Medulla oblongata (tissue), 1 donor: ENCODE data around the gene AP3D1.
A peak's percentile ranks its signal among the peaks of the same experiment; 100 is the strongest.
"Not testable (repeated sequence)": the region's sequence is repeated elsewhere in the genome, so short reads cannot be mapped to it uniquely, and the experiment has no call there.

Experiments used
- DNase-seq: peaks from one replicate; pipeline ENCODE4 v3.0.0-alpha.2; 2015; ENCODE audit errors: extremely low spot score

Gene AP3D1

GRCh38 chr19:2110822-2111221 lies 40.5 kb downstream of the AP3D1 start:
- no peak for DNase-seq

GRCh38 chr19:2109046-2109864 lies 42.1 kb downstream of the AP3D1 start:
- no peak for DNase-seq

- no peak for DNase-seq
These were observed 42.9 kb downstream of the AP3D1 start for GRCh38 chr19:2108251-2109016.

GRCh38 chr19:2103045-2103707 lies 48.2 kb downstream of the AP3D1 start:
- DNase-seq, result no peak

GRCh38 chr19:2101417-2102335 lies 49.7 kb downstream of the AP3D1 start:
- DNase-seq, result peak; percentile 76

- DNase-seq, result no peak
These were observed 50.7 kb downstream of the AP3D1 start for GRCh38 chr19:2100719-2101061.

GRCh38 chr19:2099937-2100718 lies 51.2 kb downstream of the AP3D1 start:
- no peak for DNase-seq

- no peak for DNase-seq
These were observed 52.3 kb downstream of the AP3D1 start for GRCh38 chr19:2099054-2099501.

- DNase-seq, result no peak
These were observed 53.5 kb downstream of the AP3D1 start for GRCh38 chr19:2097886-2098327.

GRCh38 chr19:2097203-2097885 lies 54.0 kb downstream of the AP3D1 start:
- no peak for DNase-seq

GRCh38 chr19:2096480-2097202 lies 54.7 kb downstream of the AP3D1 start, which contains the start of gene IZUMO4:
IZUMO4 (plus strand) TSS chr19:2096915; CDS start chr19:2096946, 31 bp downstream.
- peak; percentile 98 for DNase-seq

- DNase-seq, result no peak
These were observed 55.3 kb downstream of the AP3D1 start, which contains the start of gene MOB3A for GRCh38 chr19:2096034-2096479. MOB3A (minus strand) TSS chr19:2096326; CDS start chr19:2078560, 17,766 bp downstream.

GRCh38 chr19:2091926-2092525 lies 59.3 kb downstream of the AP3D1 start:
- DNase-seq, result not testable (repeated sequence)

- no peak for DNase-seq
These were observed 61.7 kb downstream of the AP3D1 start for GRCh38 chr19:2089727-2090053.

GRCh38 chr19:2089001-2089711 lies 62.2 kb downstream of the AP3D1 start:
- DNase-seq, result no peak

- no peak for DNase-seq
These were observed 63.7 kb downstream of the AP3D1 start for GRCh38 chr19:2087621-2088100.

- DNase-seq, result not testable (repeated sequence)
These were observed 64.4 kb downstream of the AP3D1 start for GRCh38 chr19:2086695-2087620.
